GM23338 (cell line): ENCODE results near the gene RHOG. TPM values are rescaled to one million over a fixed set of nuclear protein-coding genes. Genes with fewer than 3 reads are reported as not detected.

Experiments used
- ATAC-seq: fragments of 200-7000 bp; cut with Tn5 transposase; 3 replicates; pipeline ENCODE4 v1.9.1; 2020
- DNase-seq: peaks from one replicate; pipeline ENCODE4 v3.0.0-alpha.2; 2015; ENCODE audit warnings: low spot score
- H2AFZ ChIP-seq: fragments of 200-600 bp; sonication (generic); 2 replicates; pipeline ENCODE4 v1.8.0; 2016; ENCODE audit warnings: antibody characterized with exemption, mild to moderate bottlenecking, moderate library complexity
- H3F3A ChIP-seq: fragments of 200-600 bp; sonication (generic); replicated peaks from 2 replicates; pipeline ENCODE4 v1.8.0; 2017; ENCODE audit warnings: antibody characterized with exemption, mixed run types, low read depth
- H3K27ac ChIP-seq: fragments of 200-600 bp; sonication (generic); 2 replicates; pipeline ENCODE4 v1.6.1; 2016; ENCODE audit warnings: low read depth
- H3K27me3 ChIP-seq: fragments of 200-600 bp; sonication (generic); 2 replicates; pipeline ENCODE4 v1.8.0; 2016; ENCODE audit warnings: mild to moderate bottlenecking, mixed run types, moderate library complexity; ENCODE audit not compliant: insufficient read depth
- H3K36me3 ChIP-seq: fragments of 200-600 bp; sonication (generic); 2 replicates; pipeline ENCODE4 v1.8.0; 2016; ENCODE audit warnings: mild to moderate bottlenecking; ENCODE audit not compliant: insufficient read depth
- H3K4me1 ChIP-seq: fragments of 200-600 bp; sonication (generic); 2 replicates; pipeline ENCODE4 v1.8.0; 2016; ENCODE audit warnings: mild to moderate bottlenecking, moderate library complexity; ENCODE audit not compliant: insufficient read depth
- H3K4me2 ChIP-seq: fragments of 200-600 bp; sonication (generic); 2 replicates; pipeline ENCODE4 v1.7.1; 2017; ENCODE audit warnings: mixed run types
- H3K4me3 ChIP-seq: fragments of 200-600 bp; sonication (generic); 2 replicates; pipeline ENCODE4 v1.6.1; 2016; ENCODE audit warnings: mixed run types
- H3K79me2 ChIP-seq: fragments of 200-600 bp; sonication (generic); replicated peaks from 2 replicates; pipeline ENCODE4 v1.8.0; 2017; ENCODE audit warnings: mild to moderate bottlenecking; ENCODE audit not compliant: insufficient read depth
- H3K9me2 ChIP-seq: fragments of 200-600 bp; sonication (generic); 2 replicates; pipeline ENCODE4 v1.8.0; 2017; ENCODE audit not compliant: insufficient read depth
- H4K20me1 ChIP-seq: fragments of 200-600 bp; sonication (generic); replicated peaks from 2 replicates; pipeline ENCODE4 v1.8.0; 2017; ENCODE audit warnings: mild to moderate bottlenecking; ENCODE audit not compliant: insufficient read depth
- H3K27ac Mint-ChIP-seq: 2 replicates; pipeline ENCODE4 v1.8.0; 2020; ENCODE audit warnings: inconsistent platforms, mild to moderate bottlenecking, moderate library complexity, mixed read lengths
- H3K27me3 Mint-ChIP-seq: 3 replicates; pipeline ENCODE4 v1.8.0; 2022; ENCODE audit warnings: low read depth, mild to moderate bottlenecking, moderate library complexity, mixed read lengths, inconsistent platforms; ENCODE audit not compliant: insufficient read depth, poor library complexity
- H3K36me3 Mint-ChIP-seq: 3 replicates; pipeline ENCODE4 v1.8.0; 2021; ENCODE audit warnings: low read depth, mild to moderate bottlenecking, inconsistent platforms, moderate library complexity, mixed read lengths
- H3K4me1 Mint-ChIP-seq: 3 replicates; pipeline ENCODE4 v1.8.0; 2020; ENCODE audit warnings: mild to moderate bottlenecking, inconsistent platforms, mixed read lengths
- H3K4me3 Mint-ChIP-seq: 3 replicates; pipeline ENCODE4 v1.8.0; 2021; ENCODE audit warnings: moderate library complexity, mild to moderate bottlenecking, inconsistent platforms, mixed read lengths
- H3K9me3 Mint-ChIP-seq: 3 replicates; pipeline ENCODE4 v1.8.0; 2020; ENCODE audit warnings: moderate library complexity, mild to moderate bottlenecking, inconsistent platforms, mixed read lengths
- EZH2 ChIP-seq: fragments of 200-600 bp; sonication (generic); IDR thresholded peaks from one replicate; pipeline ENCODE4 v1.8.0; 2017; ENCODE audit warnings: antibody characterized with exemption, mild to moderate bottlenecking, low read depth; ENCODE audit not compliant: unreplicated experiment
- EZH2phosphoT487 ChIP-seq: fragments of 200-600 bp; sonication (generic); IDR thresholded peaks from one replicate; pipeline ENCODE4 v1.8.1; 2018; ENCODE audit warnings: antibody characterized with exemption; ENCODE audit not compliant: unreplicated experiment
- JUNB ChIP-seq: IDR thresholded peaks from one replicate; pipeline ENCODE4 v1.6.1; 2016; ENCODE audit warnings: antibody characterized with exemption; ENCODE audit not compliant: unreplicated experiment
- STAT1 ChIP-seq: IDR thresholded peaks from one replicate; pipeline ENCODE4 v1.6.1; 2016; ENCODE audit warnings: antibody characterized with exemption; ENCODE audit not compliant: unreplicated experiment
- ZNF114 ChIP-seq: fragments of 250-450 bp; sonication (Bioruptor Pico); IDR thresholded peaks from 2 replicates; pipeline ENCODE4 v1.5.0; 2020; ENCODE audit warnings: mild to moderate bottlenecking, moderate library complexity
- ZNF331 ChIP-seq: fragments of 250-450 bp; sonication (Bioruptor Pico); IDR thresholded peaks from 2 replicates; pipeline ENCODE4 v1.5.0; 2020; ENCODE audit warnings: low read depth, mild to moderate bottlenecking, moderate library complexity
- polyA plus RNA-seq: library from polyadenylated mRNA; unstranded; fragments of >200 nt; fragmentation: Nextera tagmentation; extraction: Ambion mirVana; gene quantifications from 2 replicates; pipeline ENCODE4 v1.2.1, GENCODE V29; 2016
- total RNA-seq: library from RNA; depleted of rRNA; stranded (reverse); fragments of >200 nt; shearing (Covaris generic); gene quantifications from 2 replicates; pipeline ENCODE4 v1.2.3, GENCODE V29; 2014
- TF ChIP-seq, protein P1 (sequence below), 2 experiments: fragments of 200-600 bp in 1 of 2; sonication (generic) in 1 of 2; conservative IDR thresholded peaks; 2 replicates each; pipeline versions ENCODE4 v1.5.1 to v1.6.1; 2016 to 2017; ENCODE audit warnings: antibody characterized with exemption in 2 of 2, low read depth in 2 of 2, mild to moderate bottlenecking in 2 of 2, moderate library complexity in 1 of 2
- TF ChIP-seq, protein P2 (sequence below): fragments of 250-450 bp; sonication (Bioruptor Pico); IDR thresholded peaks from 2 replicates; pipeline ENCODE4 v1.5.0; 2020; ENCODE audit warnings: mild to moderate bottlenecking, moderate library complexity
- TF ChIP-seq, protein P3 (sequence below): IDR thresholded peaks from 2 replicates; pipeline ENCODE4 v1.6.1; 2016; ENCODE audit warnings: antibody characterized with exemption

RHOG gene
- total and polyA plus RNA-seq, 2 experiments from 2014 or later = 26.3 to 38.6 TPM

DNA sequence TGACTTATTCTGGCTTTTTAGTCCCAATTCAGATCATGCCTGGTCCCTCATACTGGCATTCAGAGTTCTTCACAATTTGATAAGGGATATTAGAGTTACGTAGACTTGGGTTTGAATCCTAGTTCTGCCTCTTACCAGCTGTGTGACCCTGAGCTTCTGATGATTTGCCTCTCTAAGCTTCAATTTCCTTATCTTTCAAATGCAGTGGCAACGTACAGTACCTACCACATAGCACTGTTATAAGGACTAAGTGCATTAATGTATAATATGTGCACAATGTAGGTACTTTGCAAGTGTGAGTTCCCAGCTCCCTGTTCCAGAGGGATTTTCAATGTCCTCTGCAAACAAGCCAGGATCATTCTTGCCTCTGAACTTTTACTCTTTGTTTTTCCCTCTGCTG is 7.3 kb downstream of the RHOG start:
- Histone ChIP-seq H3K79me2 (peaks cover 63% of the 10 kb centered on the region), H3K4me2 (no peak overlapping the region), H4K20me1 (peaks cover 45% of the 10 kb centered on the region), H3K4me1 (peaks cover 24% of the 10 kb centered on the region), H3K9me2 (no peaks in the 10 kb centered on the region), H3K27ac (no peak overlapping the region), H3F3A (0 out of 2 replicates have a peak, but pooled peaks cover 3% of the 10 kb centered on the region), H3K27me3 (no peaks in the 10 kb centered on the region), H3K4me3 (no peak overlapping the region), H3K36me3 (no peaks in the 10 kb centered on the region; the same call in 1 of the 2 replicates), H2AFZ (no peak overlapping the region)
- peaks cover 31% of the 10 kb centered on the region for H3K36me3 Mint-ChIP-seq
- ATAC-seq (no peak), DNase-seq (no peak)
- H3K9me3 Mint-ChIP-seq = no peaks in the 10 kb centered on the region
- peaks cover 8% of the 10 kb centered on the region for H3K27me3 Mint-ChIP-seq
- H3K27ac Mint-ChIP-seq = no peak overlapping the region
- TF ChIP-seq EZH2phosphoT487 (no peak), STAT1 (no peak), EZH2 (no peak), JUNB (no peak), ZNF114 (CRISPR knock-in tag) (no peak), ZNF331 (CRISPR knock-in tag) (no peak)
- TF ChIP-seq, protein P1, sequence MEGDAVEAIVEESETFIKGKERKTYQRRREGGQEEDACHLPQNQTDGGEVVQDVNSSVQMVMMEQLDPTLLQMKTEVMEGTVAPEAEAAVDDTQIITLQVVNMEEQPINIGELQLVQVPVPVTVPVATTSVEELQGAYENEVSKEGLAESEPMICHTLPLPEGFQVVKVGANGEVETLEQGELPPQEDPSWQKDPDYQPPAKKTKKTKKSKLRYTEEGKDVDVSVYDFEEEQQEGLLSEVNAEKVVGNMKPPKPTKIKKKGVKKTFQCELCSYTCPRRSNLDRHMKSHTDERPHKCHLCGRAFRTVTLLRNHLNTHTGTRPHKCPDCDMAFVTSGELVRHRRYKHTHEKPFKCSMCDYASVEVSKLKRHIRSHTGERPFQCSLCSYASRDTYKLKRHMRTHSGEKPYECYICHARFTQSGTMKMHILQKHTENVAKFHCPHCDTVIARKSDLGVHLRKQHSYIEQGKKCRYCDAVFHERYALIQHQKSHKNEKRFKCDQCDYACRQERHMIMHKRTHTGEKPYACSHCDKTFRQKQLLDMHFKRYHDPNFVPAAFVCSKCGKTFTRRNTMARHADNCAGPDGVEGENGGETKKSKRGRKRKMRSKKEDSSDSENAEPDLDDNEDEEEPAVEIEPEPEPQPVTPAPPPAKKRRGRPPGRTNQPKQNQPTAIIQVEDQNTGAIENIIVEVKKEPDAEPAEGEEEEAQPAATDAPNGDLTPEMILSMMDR (conservative IDR thresholded peaks at IDR 0.05; ENCODE audit: low read depth in 2 of 2) = no peak
- TF ChIP-seq, protein P2, sequence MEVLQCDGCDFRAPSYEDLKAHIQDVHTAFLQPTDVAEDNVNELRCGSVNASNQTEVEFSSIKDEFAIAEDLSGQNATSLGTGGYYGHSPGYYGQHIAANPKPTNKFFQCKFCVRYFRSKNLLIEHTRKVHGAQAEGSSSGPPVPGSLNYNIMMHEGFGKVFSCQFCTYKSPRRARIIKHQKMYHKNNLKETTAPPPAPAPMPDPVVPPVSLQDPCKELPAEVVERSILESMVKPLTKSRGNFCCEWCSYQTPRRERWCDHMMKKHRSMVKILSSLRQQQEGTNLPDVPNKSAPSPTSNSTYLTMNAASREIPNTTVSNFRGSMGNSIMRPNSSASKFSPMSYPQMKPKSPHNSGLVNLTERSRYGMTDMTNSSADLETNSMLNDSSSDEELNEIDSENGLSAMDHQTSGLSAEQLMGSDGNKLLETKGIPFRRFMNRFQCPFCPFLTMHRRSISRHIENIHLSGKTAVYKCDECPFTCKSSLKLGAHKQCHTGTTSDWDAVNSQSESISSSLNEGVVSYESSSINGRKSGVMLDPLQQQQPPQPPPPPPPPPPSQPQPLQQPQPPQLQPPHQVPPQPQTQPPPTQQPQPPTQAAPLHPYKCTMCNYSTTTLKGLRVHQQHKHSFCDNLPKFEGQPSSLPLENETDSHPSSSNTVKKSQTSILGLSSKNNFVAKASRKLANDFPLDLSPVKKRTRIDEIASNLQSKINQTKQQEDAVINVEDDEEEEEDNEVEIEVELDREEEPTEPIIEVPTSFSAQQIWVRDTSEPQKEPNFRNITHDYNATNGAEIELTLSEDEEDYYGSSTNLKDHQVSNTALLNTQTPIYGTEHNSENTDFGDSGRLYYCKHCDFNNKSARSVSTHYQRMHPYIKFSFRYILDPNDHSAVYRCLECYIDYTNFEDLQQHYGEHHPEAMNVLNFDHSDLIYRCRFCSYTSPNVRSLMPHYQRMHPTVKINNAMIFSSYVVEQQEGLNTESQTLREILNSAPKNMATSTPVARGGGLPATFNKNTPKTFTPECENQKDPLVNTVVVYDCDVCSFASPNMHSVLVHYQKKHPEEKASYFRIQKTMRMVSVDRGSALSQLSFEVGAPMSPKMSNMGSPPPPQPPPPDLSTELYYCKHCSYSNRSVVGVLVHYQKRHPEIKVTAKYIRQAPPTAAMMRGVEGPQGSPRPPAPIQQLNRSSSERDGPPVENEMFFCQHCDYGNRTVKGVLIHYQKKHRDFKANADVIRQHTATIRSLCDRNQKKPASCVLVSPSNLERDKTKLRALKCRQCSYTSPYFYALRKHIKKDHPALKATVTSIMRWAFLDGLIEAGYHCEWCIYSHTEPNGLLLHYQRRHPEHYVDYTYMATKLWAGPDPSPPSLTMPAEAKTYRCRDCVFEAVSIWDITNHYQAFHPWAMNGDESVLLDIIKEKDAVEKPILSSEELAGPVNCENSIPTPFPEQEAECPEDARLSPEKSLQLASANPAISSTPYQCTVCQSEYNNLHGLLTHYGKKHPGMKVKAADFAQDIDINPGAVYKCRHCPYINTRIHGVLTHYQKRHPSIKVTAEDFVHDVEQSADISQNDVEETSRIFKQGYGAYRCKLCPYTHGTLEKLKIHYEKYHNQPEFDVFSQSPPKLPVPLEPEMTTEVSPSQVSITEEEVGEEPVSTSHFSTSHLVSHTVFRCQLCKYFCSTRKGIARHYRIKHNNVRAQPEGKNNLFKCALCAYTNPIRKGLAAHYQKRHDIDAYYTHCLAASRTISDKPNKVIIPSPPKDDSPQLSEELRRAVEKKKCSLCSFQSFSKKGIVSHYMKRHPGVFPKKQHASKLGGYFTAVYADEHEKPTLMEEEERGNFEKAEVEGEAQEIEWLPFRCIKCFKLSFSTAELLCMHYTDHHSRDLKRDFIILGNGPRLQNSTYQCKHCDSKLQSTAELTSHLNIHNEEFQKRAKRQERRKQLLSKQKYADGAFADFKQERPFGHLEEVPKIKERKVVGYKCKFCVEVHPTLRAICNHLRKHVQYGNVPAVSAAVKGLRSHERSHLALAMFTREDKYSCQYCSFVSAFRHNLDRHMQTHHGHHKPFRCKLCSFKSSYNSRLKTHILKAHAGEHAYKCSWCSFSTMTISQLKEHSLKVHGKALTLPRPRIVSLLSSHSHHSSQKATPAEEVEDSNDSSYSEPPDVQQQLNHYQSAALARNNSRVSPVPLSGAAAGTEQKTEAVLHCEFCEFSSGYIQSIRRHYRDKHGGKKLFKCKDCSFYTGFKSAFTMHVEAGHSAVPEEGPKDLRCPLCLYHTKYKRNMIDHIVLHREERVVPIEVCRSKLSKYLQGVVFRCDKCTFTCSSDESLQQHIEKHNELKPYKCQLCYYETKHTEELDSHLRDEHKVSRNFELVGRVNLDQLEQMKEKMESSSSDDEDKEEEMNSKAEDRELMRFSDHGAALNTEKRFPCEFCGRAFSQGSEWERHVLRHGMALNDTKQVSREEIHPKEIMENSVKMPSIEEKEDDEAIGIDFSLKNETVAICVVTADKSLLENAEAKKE (CRISPR knock-in tag) = no peak
- TF ChIP-seq, protein P3, sequence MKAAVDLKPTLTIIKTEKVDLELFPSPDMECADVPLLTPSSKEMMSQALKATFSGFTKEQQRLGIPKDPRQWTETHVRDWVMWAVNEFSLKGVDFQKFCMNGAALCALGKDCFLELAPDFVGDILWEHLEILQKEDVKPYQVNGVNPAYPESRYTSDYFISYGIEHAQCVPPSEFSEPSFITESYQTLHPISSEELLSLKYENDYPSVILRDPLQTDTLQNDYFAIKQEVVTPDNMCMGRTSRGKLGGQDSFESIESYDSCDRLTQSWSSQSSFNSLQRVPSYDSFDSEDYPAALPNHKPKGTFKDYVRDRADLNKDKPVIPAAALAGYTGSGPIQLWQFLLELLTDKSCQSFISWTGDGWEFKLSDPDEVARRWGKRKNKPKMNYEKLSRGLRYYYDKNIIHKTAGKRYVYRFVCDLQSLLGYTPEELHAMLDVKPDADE = no peak
- H3K4me1 Mint-ChIP-seq = peaks cover 34% of the 10 kb centered on the region
- H3K4me3 Mint-ChIP-seq = no peak overlapping the region
